HEK293 (cell line): ENCODE data around the gene BZW2.

ENCODE experiments used
- CTCF ChIA-PET: fragments of 350-600 bp; formaldehyde crosslinking; extraction: SDS; loops from one replicate; lab custom pipeline; 2021; ENCODE audit warnings: antibody characterized with exemption; lab: Yijun Ruan, JAX
- POLR2A ChIA-PET: fragments of 300-600 bp; formaldehyde crosslinking; extraction: SDS; loops from one replicate; lab custom pipeline; 2020; ENCODE audit warnings: antibody characterized with exemption, inconsistent platforms; lab: Yijun Ruan, JAX
- H3K27ac ChIP-seq: fragments of 200-500 bp; sonication (Bioruptor generic); 2 replicates; pipeline ENCODE4 v1.5.1; 2014; ENCODE audit warnings: low read depth, low read length, control low read depth, inconsistent platforms; ENCODE audit errors: extremely low read depth
- H3K36me3 ChIP-seq, 2 experiments: fragments of 200-500 bp in 1 of 2; sonication (Bioruptor generic) in 1 of 2; 1 replicate in 1 of 2; 2 replicates in 1 of 2; pipeline ENCODE4 v1.5.1; 2014 to 2017; ENCODE audit warnings: inconsistent platforms in 2 of 2, low read length in 2 of 2; ENCODE audit not compliant: control insufficient read depth in 2 of 2, insufficient read depth in 1 of 2
- H3K4me1 ChIP-seq: fragments of 200-500 bp; sonication (Bioruptor generic); 2 replicates; pipeline ENCODE4 v1.5.1; 2014; ENCODE audit warnings: mild to moderate bottlenecking, low read length, inconsistent platforms; ENCODE audit not compliant: control insufficient read depth, insufficient read depth
- H3K4me3 ChIP-seq: 2 replicates; pipeline ENCODE4 v1.5.1; 2011; ENCODE audit warnings: low read depth, mild to moderate bottlenecking, control low read depth, low read length, moderate library complexity
- H3K9me3 ChIP-seq: fragments of 200-500 bp; sonication (Bioruptor generic); 2 replicates; pipeline ENCODE4 v1.5.1; 2014; ENCODE audit warnings: low read depth, low read length, inconsistent platforms; ENCODE audit not compliant: control insufficient read depth, insufficient read depth
- AEBP2 ChIP-seq: fragments of 450-650 bp; formaldehyde crosslinking; IDR thresholded peaks from 2 replicates; pipeline ENCODE4 v1.5.1; 2016; ENCODE audit warnings: missing biosample characterization, missing genetic modification characterization, borderline replicate concordance
- PRDM10 ChIP-seq: fragments of 450-650 bp; formaldehyde crosslinking; IDR thresholded peaks from 2 replicates; pipeline ENCODE4 v1.5.1; 2016; ENCODE audit warnings: missing biosample characterization, missing genetic modification characterization
- PRDM2 ChIP-seq: fragments of 450-650 bp; formaldehyde crosslinking; IDR thresholded peaks from 2 replicates; pipeline ENCODE4 v1.5.1; 2016; ENCODE audit warnings: missing biosample characterization, missing genetic modification characterization, borderline replicate concordance
- WT1 ChIP-seq: fragments of 450-650 bp; formaldehyde crosslinking; IDR thresholded peaks from 2 replicates; pipeline ENCODE4 v1.5.1; 2016; ENCODE audit warnings: missing biosample characterization, missing genetic modification characterization
- ZNF398 ChIP-seq: fragments of 450-650 bp; formaldehyde crosslinking; IDR thresholded peaks from 2 replicates; pipeline ENCODE4 v1.5.1; 2017; ENCODE audit warnings: missing biosample characterization, missing genetic modification characterization
- ZNF416 ChIP-seq: fragments of 450-650 bp; formaldehyde crosslinking; IDR thresholded peaks from 2 replicates; pipeline ENCODE4 v1.5.1; 2016; ENCODE audit warnings: missing biosample characterization, missing genetic modification characterization
- ZNF426 ChIP-seq: fragments of 450-650 bp; formaldehyde crosslinking; IDR thresholded peaks from 2 replicates; pipeline ENCODE4 v1.5.1; 2017; ENCODE audit warnings: missing biosample characterization, missing genetic modification characterization, mild to moderate bottlenecking, inconsistent platforms, moderate library complexity
- ZNF473 ChIP-seq: fragments of 450-650 bp; formaldehyde crosslinking; IDR thresholded peaks from 2 replicates; pipeline ENCODE4 v1.5.1; 2017; ENCODE audit warnings: missing biosample characterization, missing genetic modification characterization
- ZNF571 ChIP-seq: fragments of 450-650 bp; formaldehyde crosslinking; IDR thresholded peaks from 2 replicates; pipeline ENCODE4 v1.5.0; 2017; ENCODE audit warnings: missing biosample characterization, missing genetic modification characterization
- ZNF624 ChIP-seq: fragments of 450-650 bp; formaldehyde crosslinking; IDR thresholded peaks from 2 replicates; pipeline ENCODE4 v1.5.1; 2017; ENCODE audit warnings: missing biosample characterization, missing genetic modification characterization
- ZNF626 ChIP-seq: fragments of 450-650 bp; sonication (Bioruptor Pico); formaldehyde crosslinking; IDR thresholded peaks from 2 replicates; pipeline ENCODE4 v1.5.1; 2018; ENCODE audit warnings: missing biosample characterization, missing genetic modification characterization, inconsistent platforms

BZW2 gene

GRCh38 chr7:16743236-16743635 is 97.3 kb downstream of the BZW2 start:
- no peak for TF ChIP-seq ZNF624 (tag by site-specific recombination)
- TF ChIP-seq AEBP2 (tag by site-specific recombination): no peak
- no peak for TF ChIP-seq ZNF626 (tag by site-specific recombination)
- TF ChIP-seq ZNF571 (tag by site-specific recombination): no peak
- no peak for TF ChIP-seq ZNF426 (tag by site-specific recombination)
- no peak for TF ChIP-seq ZNF473 (tag by site-specific recombination)
- no peak for TF ChIP-seq PRDM2 (tag by site-specific recombination)
- no peak for TF ChIP-seq ZNF416 (tag by site-specific recombination)
- peaks cover 14% of the 10 kb centered on the region for H3K4me1 ChIP-seq
- ChIA-PET POLR2A (interaction anchor here (0.6 kb wide), 1 partner anchor 873 kb away, joined by 7 read pairs; no protein-coding TSS in a partner anchor), CTCF (interaction anchor here (0.6 to 1.0 kb wide), 3 partner anchors 14 to 1050 kb away, joined by 3 to 11 read pairs (median 3); no protein-coding TSS in a partner anchor)
- H3K9me3 ChIP-seq: no peaks in the 10 kb centered on the region
- H3K36me3 ChIP-seq: no peaks in the 10 kb centered on the region
- H3K4me3 ChIP-seq: no peak overlapping the region
- H3K27ac ChIP-seq: no peak overlapping the region

GRCh38 chr7:16744518-16745250 is 98.7 kb downstream of the BZW2 start:
- no peak overlapping the region for H3K4me3 ChIP-seq
- H3K4me1 ChIP-seq: peaks cover 14% of the 10 kb centered on the region
- ChIA-PET POLR2A (no interaction called here), CTCF (interaction anchor here (0.6 kb wide), 1 partner anchor 261 kb away, joined by 4 read pairs; no protein-coding TSS in a partner anchor)
- H3K36me3 ChIP-seq: no peaks in the 10 kb centered on the region
- peak; percentile 59 for TF ChIP-seq ZNF398
- TF ChIP-seq PRDM10 (tag by site-specific recombination): peak; percentile 38; the same call in 1 of the 2 replicates
- no peak for TF ChIP-seq WT1 (tag by site-specific recombination)
- TF ChIP-seq, all 188 proteins: peak for 2
- H3K27ac ChIP-seq: no peak overlapping the region
- no peaks in the 10 kb centered on the region for H3K9me3 ChIP-seq
